IMR-90 (cell line): Measurements from ENCODE around the gene NUDT5.

Source experiments
- BHLHE40 ChIP-seq: fragments of 150-350 bp; IDR thresholded peaks from 2 replicates; pipeline ENCODE4 v1.6.1; 2016; ENCODE audit warnings: mild to moderate bottlenecking, low read depth, low read length
- CEBPB ChIP-seq: IDR thresholded peaks from 2 replicates; pipeline ENCODE4 v1.6.1; 2012; ENCODE audit warnings: low read depth, low read length, improper control_type of control experiment
- CTCF ChIP-seq: conservative IDR thresholded peaks from 2 replicates; pipeline ENCODE4 v1.5.1; 2012; ENCODE audit warnings: mild to moderate bottlenecking, low read depth, low read length, improper control_type of control experiment
- FOS ChIP-seq: fragments of 150-350 bp; IDR thresholded peaks from 2 replicates; pipeline ENCODE4 v1.6.1; 2016; ENCODE audit warnings: low read depth, low read length
- MAFK ChIP-seq: IDR thresholded peaks from 2 replicates; pipeline ENCODE4 v1.6.1; 2012; ENCODE audit warnings: low read depth, low read length, improper control_type of control experiment
- POLR2A ChIP-seq: IDR thresholded peaks from 2 replicates; pipeline ENCODE4 v1.6.1; 2012; ENCODE audit warnings: mild to moderate bottlenecking, low read depth, low read length
- RAD21 ChIP-seq: IDR thresholded peaks from 2 replicates; pipeline ENCODE4 v1.6.1; 2012; ENCODE audit warnings: low read length, improper control_type of control experiment
- RFX5 ChIP-seq: IDR thresholded peaks from 2 replicates; pipeline ENCODE4 v1.8.0; 2012; ENCODE audit warnings: low read depth, mild to moderate bottlenecking, low read length, moderate library complexity
- TF ChIP-seq, protein P1 (sequence below): fragments of 150-350 bp; IDR thresholded peaks from 2 replicates; pipeline ENCODE4 v1.6.1; 2016; ENCODE audit warnings: low read depth, mild to moderate bottlenecking, low read length, moderate library complexity, borderline replicate concordance

GRCh38 chr10:12150163-12150562, 45.5 kb downstream of the NUDT5 start:
- TF ChIP-seq CTCF = no peak
- no peak for TF ChIP-seq FOS
- TF ChIP-seq CEBPB = no peak
- no peak for TF ChIP-seq RFX5
- TF ChIP-seq RAD21 = no peak
- TF ChIP-seq BHLHE40 = no peak
- no peak for TF ChIP-seq POLR2A
- TF ChIP-seq MAFK = no peak
- TF ChIP-seq, protein P1, sequence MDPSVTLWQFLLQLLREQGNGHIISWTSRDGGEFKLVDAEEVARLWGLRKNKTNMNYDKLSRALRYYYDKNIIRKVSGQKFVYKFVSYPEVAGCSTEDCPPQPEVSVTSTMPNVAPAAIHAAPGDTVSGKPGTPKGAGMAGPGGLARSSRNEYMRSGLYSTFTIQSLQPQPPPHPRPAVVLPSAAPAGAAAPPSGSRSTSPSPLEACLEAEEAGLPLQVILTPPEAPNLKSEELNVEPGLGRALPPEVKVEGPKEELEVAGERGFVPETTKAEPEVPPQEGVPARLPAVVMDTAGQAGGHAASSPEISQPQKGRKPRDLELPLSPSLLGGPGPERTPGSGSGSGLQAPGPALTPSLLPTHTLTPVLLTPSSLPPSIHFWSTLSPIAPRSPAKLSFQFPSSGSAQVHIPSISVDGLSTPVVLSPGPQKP = no peak
